Measurements from ENCODE around the gene VRK1.

The VRK1 gene

GRCh38 chr14:96790186-96790585 lies 7.0 kb upstream of the VRK1 start:
- DNase-seq (ENCODE audit: low read depth), result no peak
- no peak overlapping the region for H3K4me3 ChIP-seq (ENCODE audit: low read depth, low read length)
- no peak for TF ChIP-seq CTCF (conservative IDR thresholded peaks at IDR 0.05; ENCODE audit: low read depth, low read length)

- TF ChIP-seq CTCF (conservative IDR thresholded peaks at IDR 0.05; ENCODE audit: low read depth, low read length), result no peak
These were observed 6.5 kb upstream of the VRK1 start for GRCh38 chr14:96790706-96791105.

GRCh38 chr14:96792003-96792402 lies 5.2 kb upstream of the VRK1 start:
- H3K4me3 ChIP-seq (ENCODE audit: low read depth, low read length), result no peak overlapping the region
- no peak for TF ChIP-seq CTCF (conservative IDR thresholded peaks at IDR 0.05; ENCODE audit: low read depth, low read length)
- DNase-seq (ENCODE audit: low read depth), result no peak

More at GRCh38 chr14:96790706-96791105, 6.5 kb upstream of the VRK1 start:
- H3K4me3 ChIP-seq (ENCODE audit: low read depth, low read length), result no peak overlapping the region
- no peak for DNase-seq (ENCODE audit: low read depth)

- no peak overlapping the region for H3K4me3 ChIP-seq (ENCODE audit: low read depth, low read length)
- no peak for DNase-seq (ENCODE audit: low read depth)
- no peak for TF ChIP-seq CTCF (conservative IDR thresholded peaks at IDR 0.05; ENCODE audit: low read depth, low read length)
These were observed 4.6 kb upstream of the VRK1 start for GRCh38 chr14:96792591-96792990.

GRCh38 chr14:96793547-96793946 lies 3.6 kb upstream of the VRK1 start:
- TF ChIP-seq CTCF (conservative IDR thresholded peaks at IDR 0.05; ENCODE audit: low read depth, low read length), result no peak
- DNase-seq (ENCODE audit: low read depth), result no peak
- no peak overlapping the region for H3K4me3 ChIP-seq (ENCODE audit: low read depth, low read length)

- no peak for DNase-seq (ENCODE audit: low read depth)
- H3K4me3 ChIP-seq (ENCODE audit: low read depth, low read length), result no peak overlapping the region
- TF ChIP-seq CTCF (conservative IDR thresholded peaks at IDR 0.05; ENCODE audit: low read depth, low read length), result no peak
These were observed 1.9 kb upstream of the VRK1 start for GRCh38 chr14:96795109-96795828.

All from choroid plexus epithelial cell (primary cell).